ENCODE data around the gene NVL.

DNA sequence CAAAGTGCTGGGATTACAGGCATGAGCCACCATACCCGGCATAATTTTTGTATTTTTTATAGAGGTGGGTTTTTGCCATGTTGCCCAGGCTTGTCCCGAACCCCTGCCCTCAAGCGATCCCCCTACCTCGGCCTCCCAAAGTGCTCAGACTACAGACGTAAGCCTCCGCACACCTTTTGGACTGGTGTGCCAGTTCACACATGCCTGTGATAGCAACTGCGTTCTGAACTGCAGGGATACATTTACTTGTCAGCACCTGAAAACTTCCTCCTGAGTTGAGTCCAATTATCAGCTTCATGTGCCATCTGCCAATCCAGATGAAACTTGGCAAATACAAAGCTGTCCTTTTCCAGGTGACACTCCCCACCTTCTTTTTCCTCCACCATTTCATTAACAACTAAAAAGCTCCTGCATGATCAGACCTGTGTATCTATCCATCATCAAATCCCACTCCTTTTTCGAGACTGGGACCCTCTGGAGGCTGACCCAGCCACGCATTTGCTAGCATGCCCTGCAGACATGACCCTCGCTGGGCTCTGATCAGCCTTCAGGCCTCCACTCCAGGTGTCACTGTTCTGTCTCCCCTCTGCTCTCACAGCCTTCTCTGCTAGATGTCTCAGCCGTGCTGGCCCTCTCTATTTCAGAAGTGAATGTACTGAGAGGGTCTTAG is 149.1 kb downstream of the NVL start:
- TF ChIP-seq E2F1 (CRISPR knock-in tag; IDR thresholded peaks at IDR 0.05) (no peak), CBFB (CRISPR knock-in tag; IDR thresholded peaks at IDR 0.05; ENCODE audit: low read depth) (no peak), ESRRA (CRISPR knock-in tag; IDR thresholded peaks at IDR 0.05; ENCODE audit: borderline replicate concordance) (no peak), E2F5 (CRISPR knock-in tag; IDR thresholded peaks at IDR 0.05) (no peak), ATF3 (CRISPR knock-in tag; conservative IDR thresholded peaks at IDR 0.05) (no peak), TEAD4 (CRISPR knock-in tag; IDR thresholded peaks at IDR 0.05) (no peak), OVOL2 (CRISPR knock-in tag; IDR thresholded peaks at IDR 0.05; ENCODE audit: borderline replicate concordance) (no peak), ATF2 (CRISPR knock-in tag; IDR thresholded peaks at IDR 0.05; ENCODE audit: borderline replicate concordance, low read depth) (no peak)
- TF ChIP-seq, protein P1, sequence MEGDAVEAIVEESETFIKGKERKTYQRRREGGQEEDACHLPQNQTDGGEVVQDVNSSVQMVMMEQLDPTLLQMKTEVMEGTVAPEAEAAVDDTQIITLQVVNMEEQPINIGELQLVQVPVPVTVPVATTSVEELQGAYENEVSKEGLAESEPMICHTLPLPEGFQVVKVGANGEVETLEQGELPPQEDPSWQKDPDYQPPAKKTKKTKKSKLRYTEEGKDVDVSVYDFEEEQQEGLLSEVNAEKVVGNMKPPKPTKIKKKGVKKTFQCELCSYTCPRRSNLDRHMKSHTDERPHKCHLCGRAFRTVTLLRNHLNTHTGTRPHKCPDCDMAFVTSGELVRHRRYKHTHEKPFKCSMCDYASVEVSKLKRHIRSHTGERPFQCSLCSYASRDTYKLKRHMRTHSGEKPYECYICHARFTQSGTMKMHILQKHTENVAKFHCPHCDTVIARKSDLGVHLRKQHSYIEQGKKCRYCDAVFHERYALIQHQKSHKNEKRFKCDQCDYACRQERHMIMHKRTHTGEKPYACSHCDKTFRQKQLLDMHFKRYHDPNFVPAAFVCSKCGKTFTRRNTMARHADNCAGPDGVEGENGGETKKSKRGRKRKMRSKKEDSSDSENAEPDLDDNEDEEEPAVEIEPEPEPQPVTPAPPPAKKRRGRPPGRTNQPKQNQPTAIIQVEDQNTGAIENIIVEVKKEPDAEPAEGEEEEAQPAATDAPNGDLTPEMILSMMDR (IDR thresholded peaks at IDR 0.05) = no peak
- TF ChIP-seq, protein P2, sequence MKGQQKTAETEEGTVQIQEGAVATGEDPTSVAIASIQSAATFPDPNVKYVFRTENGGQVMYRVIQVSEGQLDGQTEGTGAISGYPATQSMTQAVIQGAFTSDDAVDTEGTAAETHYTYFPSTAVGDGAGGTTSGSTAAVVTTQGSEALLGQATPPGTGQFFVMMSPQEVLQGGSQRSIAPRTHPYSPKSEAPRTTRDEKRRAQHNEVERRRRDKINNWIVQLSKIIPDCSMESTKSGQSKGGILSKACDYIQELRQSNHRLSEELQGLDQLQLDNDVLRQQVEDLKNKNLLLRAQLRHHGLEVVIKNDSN (CRISPR knock-in tag; IDR thresholded peaks at IDR 0.05) = no peak

Data from WTC11 (cell line).